HG02884 (cell line): ENCODE data around the gene STK35.

Source experiments
- ATAC-seq: cut with Tn5 transposase; IDR thresholded peaks from one replicate; pipeline ENCODE4 v1.9.1; 2021; ENCODE audit warnings: mild to moderate bottlenecking, moderate library complexity; ENCODE audit not compliant: unreplicated experiment

STK35 gene

DNA sequence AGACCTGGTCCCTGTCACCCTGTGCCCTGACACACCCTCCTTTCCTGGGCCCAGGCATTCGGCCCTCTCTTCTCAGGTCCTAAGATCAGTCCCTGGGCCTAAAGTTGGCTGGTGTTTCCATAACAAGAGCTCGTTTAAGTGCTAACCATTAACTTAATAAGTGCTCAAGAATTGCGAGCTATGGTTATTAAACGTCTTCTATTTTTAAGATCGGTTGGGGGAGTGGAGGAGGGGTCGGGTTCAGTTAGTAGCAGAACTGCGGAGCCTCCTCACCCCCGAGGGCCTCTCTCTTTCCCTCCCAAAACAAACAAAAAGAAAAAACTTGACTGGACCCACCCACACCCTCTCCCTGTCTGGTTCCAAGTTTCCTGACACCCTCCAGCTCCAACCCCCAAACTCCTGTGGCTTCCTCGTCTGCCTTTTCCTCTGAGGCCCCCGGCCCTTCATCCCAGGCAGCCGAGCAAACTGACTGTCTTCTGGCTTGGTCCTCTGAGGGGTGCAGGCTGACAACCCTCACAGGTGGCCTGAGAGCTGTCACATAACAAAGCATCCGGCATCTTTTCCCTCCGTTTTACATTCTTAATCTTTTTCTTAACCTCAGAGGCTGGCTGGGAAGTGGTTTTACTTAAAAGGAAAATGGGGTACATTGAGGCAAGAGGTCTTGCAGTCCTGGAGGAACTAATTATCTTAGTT lies 2.0 kb downstream of the STK35 start:
- no peak for ATAC-seq

DNA sequence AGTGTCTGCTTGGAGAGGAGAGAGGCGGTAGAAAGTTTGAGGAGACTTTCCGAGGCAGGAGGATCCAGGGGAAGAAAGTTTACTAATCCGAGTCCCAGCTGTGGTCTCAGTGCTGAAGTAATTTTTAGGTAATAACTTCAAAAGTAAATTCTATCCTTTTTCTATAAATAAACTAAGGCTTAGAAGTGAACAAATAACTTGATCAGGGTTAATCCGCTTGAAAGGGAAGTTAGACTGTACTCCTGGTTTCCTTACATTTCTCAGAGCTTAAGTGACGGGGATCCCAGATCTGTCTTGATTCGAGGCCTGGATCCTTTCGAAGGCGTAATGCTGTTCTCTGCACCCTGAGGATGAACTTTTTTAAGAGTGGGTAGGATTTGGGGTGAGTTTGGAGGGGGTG lies 2.6 kb downstream of the STK35 start:
- no peak for ATAC-seq

DNA sequence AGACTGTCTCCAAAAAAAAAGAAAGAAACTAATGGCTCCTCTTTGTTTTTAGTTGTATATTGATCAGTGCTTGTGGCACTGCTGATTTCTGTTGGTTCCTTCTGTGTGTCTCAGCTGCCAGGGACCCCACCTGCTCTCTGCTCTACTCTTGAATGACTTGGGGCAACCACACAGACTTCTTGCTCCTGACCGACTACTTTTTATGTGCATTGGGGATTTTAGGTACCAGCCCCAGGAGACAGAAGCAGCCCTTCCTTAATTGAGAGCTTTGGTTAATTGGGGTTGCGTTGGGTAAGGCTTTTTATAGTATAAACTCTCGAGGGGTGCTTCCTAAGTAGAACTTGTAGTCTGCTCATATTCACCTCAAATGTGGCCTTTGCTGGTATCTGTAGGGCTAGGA lies 6.9 kb downstream of the STK35 start:
- ATAC-seq, result no peak

- no peak for ATAC-seq
Observed at GRCh38 chr20:2108987-2109386, 7.4 kb downstream of the STK35 start.

DNA sequence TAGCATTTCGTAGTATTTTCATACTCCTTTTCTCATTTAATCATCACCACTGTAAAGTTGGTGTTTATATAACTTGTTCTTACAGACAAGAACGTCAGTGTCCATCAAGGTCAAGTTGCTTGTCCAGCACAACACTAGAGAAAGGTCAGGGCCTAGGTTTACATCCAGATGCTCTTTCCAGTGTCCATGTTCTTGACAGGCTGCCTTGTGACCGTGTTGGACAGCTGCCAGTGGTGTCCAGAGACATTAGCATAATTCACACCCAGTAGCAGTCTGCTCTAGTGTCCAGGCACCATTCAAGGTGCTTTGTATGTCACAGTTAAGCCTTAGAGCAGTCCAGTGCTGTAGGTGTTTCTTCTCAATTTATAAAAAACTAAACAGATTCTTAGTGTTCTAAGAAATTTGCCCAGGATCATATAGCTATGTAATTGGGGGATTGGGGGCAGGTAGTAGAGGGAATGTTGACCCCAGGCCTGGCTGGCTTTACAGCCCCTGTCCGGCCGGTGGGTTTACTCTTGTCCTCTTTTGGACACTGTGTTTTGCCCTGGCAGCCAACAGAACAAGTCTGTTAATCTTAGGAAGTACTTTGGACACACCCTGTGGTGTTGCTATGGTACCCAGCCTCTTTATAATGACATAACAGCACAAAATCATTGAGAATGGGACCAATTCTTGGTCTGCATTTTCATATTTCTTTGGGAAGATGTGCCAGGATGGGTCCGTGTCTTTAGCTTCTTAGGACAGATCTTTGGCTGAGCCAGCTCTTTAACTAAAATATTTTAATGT lies 8.0 kb downstream of the STK35 start:
- ATAC-seq, result no peak

GRCh38 chr20:2112910-2113309 lies 11.3 kb downstream of the STK35 start:
- ATAC-seq, result no peak

- ATAC-seq, result no peak
Observed at GRCh38 chr20:2114127-2114959, 12.7 kb downstream of the STK35 start.

DNA sequence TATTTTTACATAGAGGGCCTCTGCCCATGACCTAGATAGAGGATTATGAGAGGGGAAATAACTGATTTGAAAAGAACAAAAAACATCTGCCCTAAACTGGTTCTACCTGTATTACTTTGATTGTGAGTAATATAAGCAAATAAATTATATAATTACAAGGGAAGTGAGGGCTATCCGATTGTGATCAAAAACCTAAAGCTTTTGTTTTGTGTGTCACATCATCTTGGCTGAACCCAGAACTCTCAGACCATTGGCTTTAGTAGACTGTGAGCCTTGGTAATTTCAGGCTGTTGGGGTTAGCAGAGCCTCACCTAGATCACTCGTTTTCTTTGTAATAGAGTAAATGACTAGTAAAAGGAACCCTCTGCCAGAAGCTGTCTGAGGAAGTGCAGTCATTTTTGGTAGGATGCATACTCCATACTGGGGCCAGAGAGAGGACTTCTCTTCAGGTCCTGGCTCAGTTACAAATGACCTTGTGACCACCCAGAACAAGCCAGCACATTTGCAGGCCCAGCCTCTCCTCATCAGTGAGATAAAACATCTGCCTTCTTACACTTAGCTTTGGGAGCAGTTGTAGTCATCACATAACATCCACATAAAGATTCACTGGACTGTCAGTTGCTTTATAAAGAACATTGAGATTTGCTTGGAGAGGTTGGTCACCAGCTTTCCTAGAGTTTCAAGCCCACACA lies 13.5 kb downstream of the STK35 start:
- ATAC-seq, result no peak

- no peak for ATAC-seq
Observed at GRCh38 chr20:2116170-2116940, 14.7 kb downstream of the STK35 start.

GRCh38 chr20:2118783-2119182 lies 17.2 kb downstream of the STK35 start:
- peak; percentile 80 for ATAC-seq

- ATAC-seq, result no peak
Observed at GRCh38 chr20:2122936-2123335, 21.3 kb downstream of the STK35 start.

- no peak for ATAC-seq
Observed at GRCh38 chr20:2123720-2124119, 22.1 kb downstream of the STK35 start.

DNA sequence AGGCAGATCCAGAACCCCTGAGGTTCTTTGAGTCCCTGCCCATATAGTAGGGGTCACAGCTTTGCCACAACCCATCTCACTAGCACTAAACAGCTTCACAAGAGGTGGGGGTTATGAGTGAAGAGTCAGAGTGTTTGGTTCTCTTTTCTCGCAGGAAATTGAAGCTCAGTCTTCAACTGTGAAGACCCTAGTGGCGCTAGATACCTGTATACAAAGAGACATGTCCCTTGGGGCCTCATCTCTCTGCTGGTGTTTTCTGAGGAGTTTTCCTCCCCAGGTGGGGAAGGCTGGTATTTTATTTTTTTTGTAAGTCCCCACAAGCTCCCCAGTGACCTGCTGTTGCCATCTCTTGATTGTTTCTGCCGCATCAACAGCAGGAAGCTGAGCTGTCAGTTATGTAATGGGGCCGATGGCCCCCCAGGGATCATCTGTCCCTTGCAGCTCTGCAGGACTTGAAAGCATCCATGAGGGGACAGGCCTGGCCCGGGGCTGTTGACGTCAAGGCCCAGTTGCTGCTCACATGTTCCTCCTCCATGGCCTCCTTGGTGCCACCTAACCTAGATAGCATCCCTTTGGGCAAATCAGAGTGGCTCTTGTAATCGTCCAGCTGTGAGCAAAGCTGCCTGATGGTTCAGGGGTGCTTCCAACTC lies 23.1 kb downstream of the STK35 start:
- ATAC-seq, result no peak

DNA sequence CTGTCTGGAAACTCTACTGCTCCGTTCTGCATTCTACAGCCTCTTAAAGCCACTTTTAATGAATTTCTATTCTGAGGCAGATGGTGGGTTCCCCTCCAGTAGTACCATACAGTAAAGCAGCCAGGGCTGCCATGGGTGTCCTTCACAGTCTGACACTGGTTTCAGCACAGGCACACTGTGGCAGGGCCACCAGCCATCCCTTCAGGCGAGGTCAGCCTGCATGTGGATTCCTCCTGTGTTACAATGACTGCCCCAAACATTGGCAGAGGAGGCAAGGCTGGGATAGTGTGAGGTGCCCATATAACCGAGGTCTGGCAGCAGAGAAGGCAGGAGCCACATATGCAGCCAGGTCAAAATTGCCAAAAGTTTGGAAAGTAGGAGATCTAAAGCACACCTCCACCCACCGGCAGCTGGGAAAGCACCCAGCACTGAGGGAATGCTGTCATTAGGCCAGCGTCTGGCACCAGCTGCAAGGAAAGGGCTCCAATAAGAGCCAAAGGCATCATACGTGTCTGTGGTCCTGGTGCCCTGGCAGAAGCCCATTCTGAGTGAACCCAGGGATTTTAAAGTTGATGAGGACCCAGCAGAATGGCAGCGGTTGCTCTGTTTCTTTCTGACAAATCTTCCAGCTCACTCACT lies 24.0 kb downstream of the STK35 start:
- no peak for ATAC-seq

- no peak for ATAC-seq
Observed at GRCh38 chr20:2127238-2127637, 25.6 kb downstream of the STK35 start.

DNA sequence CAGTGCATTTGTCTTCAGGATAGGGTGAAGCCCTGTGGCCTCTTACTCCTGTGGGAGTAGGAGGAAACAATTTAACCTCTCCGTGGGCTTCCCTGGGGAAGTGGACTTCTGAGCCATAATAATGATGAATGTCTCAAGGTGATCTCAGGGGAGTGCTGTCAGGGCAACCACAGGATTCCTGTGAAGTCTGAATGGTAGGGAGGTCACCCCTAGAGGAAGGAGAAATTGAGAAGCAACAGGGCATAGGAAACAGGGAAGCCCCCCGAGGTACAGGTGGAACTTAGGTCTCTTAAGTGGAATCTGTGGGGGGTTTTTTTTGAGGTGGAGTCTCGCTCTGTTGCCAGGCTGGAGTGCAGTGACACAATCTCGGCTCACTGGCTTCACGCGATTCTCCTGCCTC lies 26.9 kb downstream of the STK35 start:
- no peak for ATAC-seq

DNA sequence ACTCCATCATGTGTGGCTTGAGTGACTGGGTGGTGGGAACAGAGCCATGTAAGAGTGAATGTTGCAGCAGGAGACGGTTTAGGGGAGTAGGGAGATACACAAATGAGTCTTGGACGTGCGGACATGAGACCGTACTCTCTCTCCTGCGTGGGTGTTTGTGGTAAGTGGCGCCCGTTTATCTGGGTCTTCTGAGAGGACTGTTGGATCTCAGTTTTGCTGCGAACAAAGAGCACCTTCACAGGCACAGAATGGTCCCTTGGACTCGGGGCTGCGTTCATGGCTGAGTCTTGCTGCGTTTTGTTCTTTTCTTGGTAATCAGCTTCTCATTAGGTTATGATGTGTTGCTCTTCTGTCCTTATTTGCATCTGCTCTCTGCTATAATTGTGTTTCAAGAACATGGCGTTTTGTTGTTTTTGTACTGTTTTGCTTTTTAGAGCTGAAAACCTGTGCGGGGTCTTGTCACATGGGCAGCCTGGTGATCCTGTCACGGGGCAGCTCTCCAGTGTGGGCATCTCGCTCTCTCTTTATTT lies 28.5 kb downstream of the STK35 start:
- no peak for ATAC-seq

DNA sequence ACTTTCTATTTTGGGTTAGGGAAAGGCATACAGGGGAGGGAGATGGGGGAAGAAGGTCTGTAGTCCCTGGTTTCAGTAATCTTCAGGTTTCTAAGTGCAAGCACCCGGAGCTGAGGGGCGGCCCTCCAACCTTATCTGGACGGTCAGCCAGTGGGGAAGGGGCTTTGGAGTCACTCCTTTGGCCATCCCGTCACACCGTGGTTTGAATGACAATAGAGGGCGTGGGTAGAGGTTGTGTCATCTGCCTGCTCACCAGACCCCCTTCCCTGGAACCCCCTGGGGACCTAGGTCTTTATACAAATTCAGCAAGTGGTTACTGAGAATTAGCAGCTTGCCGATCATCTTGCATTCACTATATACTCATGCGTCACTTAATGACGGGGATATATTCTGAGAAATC lies 29.1 kb downstream of the STK35 start:
- ATAC-seq, result no peak

GRCh38 chr20:2131366-2131765 lies 29.7 kb downstream of the STK35 start:
- no peak for ATAC-seq
